Kidney (tissue), 14 donors: ENCODE results near the gene SH3RF3. TPM values are rescaled to one million over a fixed set of nuclear protein-coding genes. Genes with fewer than 3 reads are reported as not detected.

Experiments used
- DNase-seq, 5 donors: peaks; one replicate each; pipeline ENCODE4 v3.0.0-alpha.2; 2013 to 2020
- FAIRE-seq: peaks from 2 replicates; lab custom pipeline; 2012; peaks lifted over from hg19 to GRCh38; lab: Jason Lieb, UNC
- H3K27ac ChIP-seq, 2 donors: one replicate each; pipeline ENCODE4 v1.7.0; 2013; ENCODE audit warnings: low read depth in 2 of 2, low read length in 2 of 2, inconsistent platforms in 1 of 2
- H3K27me3 ChIP-seq: one replicate; pipeline ENCODE4 v1.7.1; 2013; ENCODE audit warnings: low read length, inconsistent platforms; ENCODE audit not compliant: control insufficient read depth, insufficient read depth
- H3K36me3 ChIP-seq, 3 donors: one replicate each; pipeline versions ENCODE4 v1.7.0 to v1.7.1; 2013; ENCODE audit warnings: low read length in 3 of 3, control low read depth in 1 of 3, inconsistent platforms in 1 of 3; ENCODE audit not compliant: insufficient read depth in 3 of 3, control insufficient read depth in 2 of 3
- H3K4me1 ChIP-seq, 3 donors: one replicate each; pipeline versions ENCODE4 v1.7.0 to v1.7.1; 2013; ENCODE audit warnings: low read length in 3 of 3, inconsistent platforms in 1 of 3, low read depth in 1 of 3; ENCODE audit not compliant: control insufficient read depth in 2 of 3, insufficient read depth in 2 of 3
- H3K4me3 ChIP-seq, 3 donors: one replicate each; pipeline versions ENCODE4 v1.7.0 to v1.8.1; 2013; ENCODE audit warnings: low read length in 3 of 3, control low read depth in 1 of 3, inconsistent platforms in 1 of 3
- H3K9ac ChIP-seq, 3 donors: one replicate each; pipeline versions ENCODE4 v1.7.0 to v1.7.1; 2013; ENCODE audit warnings: low read length in 3 of 3, control low read depth in 1 of 3, inconsistent platforms in 1 of 3
- H3K9me3 ChIP-seq, 3 donors: one replicate each; pipeline versions ENCODE4 v1.7.0 to v1.7.1; 2013; ENCODE audit warnings: low read length in 3 of 3, control low read depth in 1 of 3, inconsistent platforms in 1 of 3; ENCODE audit not compliant: control insufficient read depth in 2 of 3, insufficient read depth in 1 of 3
- CTCF ChIP-seq: IDR thresholded peaks from 3 replicates; pipeline ENCODE4 v1.5.1; 2012; ENCODE audit warnings: mild to moderate bottlenecking, moderate library complexity, borderline replicate concordance; ENCODE audit not compliant: insufficient read depth; ENCODE audit errors: extremely low read depth
- intact Hi-C: fragments of 100-400 bp; cut with DNase I; formaldehyde crosslinking; loops from one replicate; pipeline ENCODE4 v1.11.1; 2022
- polyA plus RNA-seq: library from polyadenylated mRNA; stranded (reverse); fragments of 350-450 nt; fragmentation: Illumina TruSeq; extraction: RNeasy Lipid Tissue Mini Kit (QIAGEN cat#74804); gene quantifications from one replicate; pipeline ENCODE4 v1.2.3, GENCODE V29; 2014; ENCODE audit warnings: low read depth, low replicate concordance; ENCODE audit not compliant: insufficient read depth
- total RNA-seq: library from RNA; stranded (reverse); fragmentation: NEBNext Ultra II Directional; extraction: Animal tissue kit (Norgen Biotek cat#: 25700); gene quantifications from one replicate; pipeline ENCODE4 v1.2.1, GENCODE V29; 2021
- donor health status: control.
- donor health status: control.
- donor health status: control.
- donor health status: control.
- donor health status: control.
- donor health status: DM: yes; HTN: yes; CAD: no.
- donor health status: Normal renal cell carcinoma (clear cell type).

Gene SH3RF3
- total and polyA plus RNA-seq, 2 donors from 2014 or later = 1.7 to 10.7 TPM

GRCh38 chr2:109448946-109449788 is 320.2 kb downstream of the SH3RF3 start:
- FAIRE-seq (no peak), DNase-seq (peak in 1 of 5 donors; percentile 33)
- intact Hi-C loops = no loop called here
- Histone ChIP-seq H3K4me3 (no peak overlapping the region), H3K9ac (no peak overlapping the region), H3K27me3 (no peaks in the 10 kb centered on the region), H3K9me3 (peaks cover 0 to 4% (median 0%) of the 10 kb centered on the region in 3 donors), H3K27ac (no peak overlapping the region), H3K36me3 (no peaks in the 10 kb centered on the region), H3K4me1 (no peaks in the 10 kb centered on the region)
- TF ChIP-seq CTCF = peak; percentile 18

- H3K9me3 ChIP-seq = no peaks in the 10 kb centered on the region
- H3K4me3 ChIP-seq = no peak overlapping the region
- no peak for TF ChIP-seq CTCF
- intact Hi-C loops = no loop called here
- no peak for FAIRE-seq
- peak in 1 of 5 donors; percentile 25 for DNase-seq
- no peak overlapping the region for H3K9ac ChIP-seq
- H3K27me3 ChIP-seq = no peaks in the 10 kb centered on the region
- H3K36me3 ChIP-seq = no peaks in the 10 kb centered on the region
- H3K27ac ChIP-seq = no peak overlapping the region
- H3K4me1 ChIP-seq = no peaks in the 10 kb centered on the region
Observed at GRCh38 chr2:109450574-109451273, 321.7 kb downstream of the SH3RF3 start.

- Histone ChIP-seq H3K27me3 (no peaks in the 10 kb centered on the region), H3K4me3 (no peak overlapping the region), H3K27ac (no peak overlapping the region), H3K36me3 (no peaks in the 10 kb centered on the region), H3K9ac (no peak overlapping the region), H3K4me1 (no peaks in the 10 kb centered on the region), H3K9me3 (no peaks in the 10 kb centered on the region)
- intact Hi-C loops = no loop called here
- TF ChIP-seq CTCF = no peak
- DNase-seq (no peak), FAIRE-seq (no peak)
Observed at GRCh38 chr2:109451671-109452070, 322.7 kb downstream of the SH3RF3 start.
